Stomach (tissue), 9 donors: Measurements from ENCODE around the gene RPS6KA2. TPM values are rescaled to one million over a fixed set of nuclear protein-coding genes. Genes with fewer than 3 reads are reported as not detected.

Experiments
- DNase-seq, 2 donors: peaks; one replicate each; pipeline versions ENCODE4 v3.0.0 to v3.0.0-alpha.2; 2013 to 2019
- H3K27ac ChIP-seq, 5 donors: fragments of 200-600 bp in 4 of 5; sonication (generic) in 4 of 5; one replicate each; pipeline ENCODE4 v1.5.1; 2013 to 2019; ENCODE audit warnings: mild to moderate bottlenecking in 1 of 5, moderate library complexity in 1 of 5
- H3K27me3 ChIP-seq, 3 donors: fragments of 200-600 bp; sonication (generic); one replicate each; pipeline ENCODE4 v1.5.1; 2017 to 2019; ENCODE audit warnings: mixed run types in 1 of 3
- H3K36me3 ChIP-seq, 4 donors: fragments of 200-600 bp; sonication (generic); 1 replicate in 3 of 4; 2 replicates in 1 of 4; pipeline ENCODE4 v1.5.1; 2016 to 2019
- H3K4me1 ChIP-seq, 4 donors: fragments of 200-600 bp; sonication (generic); one replicate each; pipeline ENCODE4 v1.5.1; 2016 to 2019
- H3K4me3 ChIP-seq, 4 donors: fragments of 200-600 bp; sonication (generic) in 3 of 4; one replicate each; pipeline ENCODE4 v1.5.1; 2016 to 2019; ENCODE audit warnings: mild to moderate bottlenecking in 1 of 4
- H3K9me3 ChIP-seq, 4 donors: fragments of 200-600 bp; sonication (generic); one replicate each; pipeline ENCODE4 v1.5.1; 2016 to 2019
- EP300 ChIP-seq: sonication (generic); formaldehyde crosslinking; IDR thresholded peaks from one replicate; pipeline ENCODE4 v1.6.1; 2017; ENCODE audit warnings: antibody characterized with exemption
- POLR2A ChIP-seq, 4 donors: fragments of 450-650 bp; IDR thresholded peaks; one replicate each; pipeline ENCODE4 v1.6.1; 2016; ENCODE audit warnings: antibody characterized with exemption in 4 of 4, control low read depth in 2 of 4, mild to moderate bottlenecking in 1 of 4, moderate library complexity in 1 of 4
- POLR2AphosphoS5 ChIP-seq, 3 donors: sonication (generic); formaldehyde crosslinking; IDR thresholded peaks; one replicate each; pipeline ENCODE4 v1.6.1; 2016; ENCODE audit warnings: antibody characterized with exemption in 3 of 3
- WGBS, 5 donors: extraction: QIAGEN DNeasy Blood & Tissue Kit in 3 of 5; methylation state at CpG; one replicate each; pipeline versions ENCODE4 v1.1.5 to v1.1.7; 2013 to 2018; 5-methylcytosine and 5-hydroxymethylcytosine counted together
- intact Hi-C: fragments of 100-400 bp; cut with DNase I; formaldehyde crosslinking; loops from one replicate; pipeline ENCODE4 v1.15.1; 2023; ENCODE audit warnings: low total_unique reads
- polyA plus RNA-seq, 3 donors: library from polyadenylated mRNA; stranded (reverse); fragments of 200-250 nt; gene quantifications; one replicate each; pipeline ENCODE4 v1.2.3, GENCODE V29; 2013
- total RNA-seq, 5 donors: library from RNA; depleted of rRNA; stranded (reverse); fragments of >200 nt; gene quantifications; one replicate each; pipeline versions ENCODE4 v1.1.0 to v1.2.3, GENCODE V29; 2014 to 2016
- TF ChIP-seq, protein P1 (sequence below), 7 experiments: fragments of 450-650 bp in 4 of 7; fragments of 200-600 bp in 3 of 7; sonication (generic) in 3 of 7; IDR thresholded peaks; one replicate each; pipeline ENCODE4 v1.5.1; 2016 to 2019; ENCODE audit warnings: antibody characterized with exemption in 7 of 7, control low read depth in 2 of 7, mild to moderate bottlenecking in 1 of 7
- donor health status: healthy with polysubstance abuse.
- donor health status: Bipolar disorder and iron deficiency.
- donor health status: healthy.

The RPS6KA2 gene
- total and polyA plus RNA-seq, 8 donors, result 10.9 to 150 (median 68.0) TPM

DNA sequence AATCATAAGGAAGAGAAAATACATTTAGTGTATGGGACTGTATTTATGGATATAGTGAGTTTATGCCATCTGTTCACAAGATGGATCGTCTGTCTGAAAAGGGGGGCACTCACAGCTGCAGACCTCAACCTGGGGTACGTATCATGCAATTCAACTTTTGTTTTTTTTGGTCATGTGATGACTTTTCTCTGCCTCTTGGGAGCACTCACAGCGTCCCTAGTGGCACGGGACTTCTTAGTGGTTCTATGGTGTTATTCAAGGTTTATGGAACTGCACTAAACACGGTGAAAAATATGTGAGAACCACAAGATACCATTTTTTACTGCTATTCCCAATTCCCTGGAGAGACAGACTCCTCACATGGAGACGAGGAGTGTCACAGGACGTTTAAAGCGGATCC lies 183.9 kb downstream of the RPS6KA2 start:
- TF ChIP-seq POLR2A (IDR thresholded peaks at IDR 0.05), result no peak
- no peak overlapping the region for H3K27ac ChIP-seq
- peaks cover 13 to 78% (median 62%) of the 10 kb centered on the region in 4 donors for H3K36me3 ChIP-seq
- intact Hi-C loops, result no loop called here
- no peaks in the 10 kb centered on the region for H3K27me3 ChIP-seq
- DNase-seq, result peak in 1 of 2 donors; percentile 0
- H3K4me1 ChIP-seq, result no peaks in the 10 kb centered on the region
- no peaks in the 10 kb centered on the region for H3K9me3 ChIP-seq
- no peak overlapping the region for H3K4me3 ChIP-seq
- WGBS, 5 donors, result 83 to 89% (median 85%) methylated on average over 8 of the region's 8 CpGs

DNA sequence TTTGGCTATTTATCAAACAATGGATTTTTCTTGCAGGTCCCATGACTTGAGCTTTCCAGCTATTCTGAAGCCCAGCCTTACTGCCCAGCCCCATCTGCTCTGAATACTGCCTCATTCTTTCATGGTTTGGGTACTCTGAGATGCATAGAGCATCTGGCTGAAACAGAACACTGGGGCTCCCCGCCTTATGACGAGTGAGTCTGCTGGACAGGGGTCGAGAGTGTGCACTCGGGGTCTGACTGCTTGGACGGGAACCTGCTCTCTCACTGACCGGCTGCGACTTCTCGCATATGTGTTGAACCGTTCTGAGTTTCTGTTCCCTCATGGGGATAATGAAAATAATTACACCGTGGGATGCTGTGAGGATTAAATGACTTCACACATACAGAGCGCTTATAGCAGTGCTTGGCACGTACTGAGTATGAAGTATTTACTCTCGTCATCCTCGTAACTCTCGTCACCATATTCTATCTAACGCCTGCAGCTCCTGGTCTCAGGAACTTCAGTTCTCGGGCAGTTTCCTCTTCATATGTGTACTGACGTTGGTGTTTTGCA lies 184.8 kb downstream of the RPS6KA2 start:
- TF ChIP-seq POLR2A (IDR thresholded peaks at IDR 0.05) (no peak), EP300 (no peak)
- H3K27ac ChIP-seq, result no peak overlapping the region
- H3K36me3 ChIP-seq, result peaks cover 5 to 77% (median 59%) of the 10 kb centered on the region in 4 donors
- no peaks in the 10 kb centered on the region for H3K27me3 ChIP-seq
- H3K4me1 ChIP-seq, result no peaks in the 10 kb centered on the region
- H3K4me3 ChIP-seq, result no peak overlapping the region
- WGBS, 5 donors, result 84 to 91% (median 86%) methylated on average over 18 of the region's 18 CpGs
- intact Hi-C loops, result no loop called here
- peak in 1 of 2 donors; percentile 17 for DNase-seq
- H3K9me3 ChIP-seq, result no peaks in the 10 kb centered on the region

DNA sequence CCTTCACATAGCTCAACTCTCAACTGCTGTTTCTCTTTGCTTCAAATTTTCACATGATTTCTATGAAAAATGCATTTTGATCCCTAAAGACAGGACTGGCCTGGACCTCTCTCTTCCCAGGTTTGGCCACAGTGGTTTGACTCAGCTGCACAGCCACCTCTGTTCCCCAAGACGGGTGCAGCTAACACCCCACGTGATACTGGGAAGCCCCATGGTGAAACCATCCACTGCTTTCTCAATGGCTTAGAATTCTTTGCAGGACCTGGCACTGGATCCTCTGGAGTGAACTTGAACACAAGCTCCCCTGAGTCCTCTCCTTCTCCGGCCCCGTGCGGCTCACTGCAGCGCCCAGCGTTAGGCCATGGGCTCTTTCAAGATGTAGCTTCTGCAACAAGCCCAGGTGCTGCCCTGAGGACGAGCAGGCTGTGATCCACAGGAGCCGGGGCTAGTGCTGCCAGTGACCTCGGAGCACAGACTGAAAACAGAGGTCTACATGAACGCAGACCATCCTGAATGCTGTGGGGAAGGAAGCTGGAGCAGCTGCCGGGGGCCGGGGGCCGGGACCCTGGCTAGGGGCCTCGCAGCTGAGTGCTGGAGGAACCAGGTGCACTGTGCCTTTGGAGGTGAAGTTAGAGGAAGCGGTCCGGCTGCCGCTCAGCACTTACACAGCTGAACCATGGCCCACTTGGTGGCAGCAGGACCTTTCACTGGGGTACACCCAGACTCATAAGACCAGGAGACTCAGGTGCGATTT lies 185.5 kb downstream of the RPS6KA2 start:
- intact Hi-C loops, result no loop called here
- no peak for DNase-seq
- H3K4me3 ChIP-seq, result no peak overlapping the region

DNA sequence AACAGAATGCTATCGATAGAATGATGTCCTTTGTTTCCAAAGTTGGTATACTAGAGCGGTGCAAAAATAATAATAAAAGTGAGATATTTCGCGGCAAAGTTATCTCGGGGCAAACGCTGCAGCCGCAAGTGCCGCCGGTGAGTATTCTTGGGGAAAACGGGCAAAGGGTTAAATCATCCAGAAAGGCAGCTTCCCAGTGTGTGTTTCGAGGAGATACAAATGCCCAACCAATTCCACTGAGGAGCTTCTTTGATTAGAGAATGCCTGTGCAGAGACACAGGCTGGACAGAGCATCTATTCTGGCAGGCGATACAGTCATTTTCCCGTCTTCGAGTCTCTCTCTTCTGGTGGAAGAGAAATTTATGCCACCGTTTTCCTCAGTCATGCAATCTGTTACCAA lies 186.3 kb downstream of the RPS6KA2 start:
- Histone ChIP-seq H3K36me3 (peaks cover 4 to 77% (median 55%) of the 10 kb centered on the region in 4 donors), H3K27me3 (no peaks in the 10 kb centered on the region), H3K9me3 (no peaks in the 10 kb centered on the region), H3K27ac (no peak overlapping the region), H3K4me1 (peaks cover 0 to 5% (median 0%) of the 10 kb centered on the region in 4 donors), H3K4me3 (no peak overlapping the region)
- DNase-seq, result no peak
- intact Hi-C loops, result no loop called here
- TF ChIP-seq POLR2A (IDR thresholded peaks at IDR 0.05) (no peak), EP300 (no peak), POLR2AphosphoS5 (IDR thresholded peaks at IDR 0.05) (no peak)
- TF ChIP-seq, protein P1, sequence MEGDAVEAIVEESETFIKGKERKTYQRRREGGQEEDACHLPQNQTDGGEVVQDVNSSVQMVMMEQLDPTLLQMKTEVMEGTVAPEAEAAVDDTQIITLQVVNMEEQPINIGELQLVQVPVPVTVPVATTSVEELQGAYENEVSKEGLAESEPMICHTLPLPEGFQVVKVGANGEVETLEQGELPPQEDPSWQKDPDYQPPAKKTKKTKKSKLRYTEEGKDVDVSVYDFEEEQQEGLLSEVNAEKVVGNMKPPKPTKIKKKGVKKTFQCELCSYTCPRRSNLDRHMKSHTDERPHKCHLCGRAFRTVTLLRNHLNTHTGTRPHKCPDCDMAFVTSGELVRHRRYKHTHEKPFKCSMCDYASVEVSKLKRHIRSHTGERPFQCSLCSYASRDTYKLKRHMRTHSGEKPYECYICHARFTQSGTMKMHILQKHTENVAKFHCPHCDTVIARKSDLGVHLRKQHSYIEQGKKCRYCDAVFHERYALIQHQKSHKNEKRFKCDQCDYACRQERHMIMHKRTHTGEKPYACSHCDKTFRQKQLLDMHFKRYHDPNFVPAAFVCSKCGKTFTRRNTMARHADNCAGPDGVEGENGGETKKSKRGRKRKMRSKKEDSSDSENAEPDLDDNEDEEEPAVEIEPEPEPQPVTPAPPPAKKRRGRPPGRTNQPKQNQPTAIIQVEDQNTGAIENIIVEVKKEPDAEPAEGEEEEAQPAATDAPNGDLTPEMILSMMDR (IDR thresholded peaks at IDR 0.05), result no peak
- WGBS, 5 donors, result 90 to 95% (median 93%) methylated on average over 15 of the region's 15 CpGs

More for the DNA sequence above, 185.5 kb downstream of the RPS6KA2 start:
- peaks cover 0 to under 1% (median 0%) of the 10 kb centered on the region in 4 donors for H3K4me1 ChIP-seq
- H3K27me3 ChIP-seq, result no peaks in the 10 kb centered on the region
- H3K27ac ChIP-seq, result no peak overlapping the region
- TF ChIP-seq, protein P1 (IDR thresholded peaks at IDR 0.05), result no peak
- TF ChIP-seq EP300 (no peak), POLR2AphosphoS5 (IDR thresholded peaks at IDR 0.05) (no peak), POLR2A (IDR thresholded peaks at IDR 0.05) (no peak)
- WGBS, 5 donors, result 72 to 84% (median 78%) methylated on average over 19 of the region's 19 CpGs
- peaks cover 5 to 77% (median 58%) of the 10 kb centered on the region in 4 donors for H3K36me3 ChIP-seq
- H3K9me3 ChIP-seq, result no peaks in the 10 kb centered on the region

DNA sequence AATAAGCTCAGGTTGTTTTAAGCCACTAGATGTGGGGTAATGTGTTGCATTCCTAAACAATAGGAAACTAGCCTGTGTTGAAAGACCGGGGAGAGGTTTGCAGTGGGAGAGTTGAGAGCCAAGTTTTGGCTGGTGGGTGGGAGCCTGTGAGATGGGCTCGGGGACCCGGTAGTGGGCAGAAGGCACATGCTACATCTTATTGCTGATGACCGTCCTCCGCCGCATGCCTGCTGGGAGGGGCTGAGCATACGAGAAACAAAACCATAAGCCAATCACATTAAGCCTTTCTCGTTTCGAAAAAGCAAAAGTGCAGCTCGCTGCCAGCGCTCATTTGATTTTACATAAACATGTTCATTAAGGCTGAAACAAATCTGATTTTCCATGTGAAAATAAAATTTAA lies 186.9 kb downstream of the RPS6KA2 start:
- no peak overlapping the region for H3K4me3 ChIP-seq
- H3K9me3 ChIP-seq, result no peaks in the 10 kb centered on the region
- TF ChIP-seq EP300 (no peak), POLR2AphosphoS5 (IDR thresholded peaks at IDR 0.05) (no peak), POLR2A (IDR thresholded peaks at IDR 0.05) (no peak)
- TF ChIP-seq, protein P1 (IDR thresholded peaks at IDR 0.05), result no peak
- H3K27ac ChIP-seq, result no peak overlapping the region
- no peak for DNase-seq
- H3K36me3 ChIP-seq, result peaks cover 4 to 77% (median 56%) of the 10 kb centered on the region in 4 donors
- no peaks in the 10 kb centered on the region for H3K27me3 ChIP-seq
- WGBS, 5 donors, result 71 to 86% (median 78%) methylated on average over 11 of the region's 11 CpGs
- intact Hi-C loops, result no loop called here
- H3K4me1 ChIP-seq, result peaks cover 0 to 7% (median 0%) of the 10 kb centered on the region in 4 donors
